ENCODE results near the gene DDX59.

DDX59 gene

DNA sequence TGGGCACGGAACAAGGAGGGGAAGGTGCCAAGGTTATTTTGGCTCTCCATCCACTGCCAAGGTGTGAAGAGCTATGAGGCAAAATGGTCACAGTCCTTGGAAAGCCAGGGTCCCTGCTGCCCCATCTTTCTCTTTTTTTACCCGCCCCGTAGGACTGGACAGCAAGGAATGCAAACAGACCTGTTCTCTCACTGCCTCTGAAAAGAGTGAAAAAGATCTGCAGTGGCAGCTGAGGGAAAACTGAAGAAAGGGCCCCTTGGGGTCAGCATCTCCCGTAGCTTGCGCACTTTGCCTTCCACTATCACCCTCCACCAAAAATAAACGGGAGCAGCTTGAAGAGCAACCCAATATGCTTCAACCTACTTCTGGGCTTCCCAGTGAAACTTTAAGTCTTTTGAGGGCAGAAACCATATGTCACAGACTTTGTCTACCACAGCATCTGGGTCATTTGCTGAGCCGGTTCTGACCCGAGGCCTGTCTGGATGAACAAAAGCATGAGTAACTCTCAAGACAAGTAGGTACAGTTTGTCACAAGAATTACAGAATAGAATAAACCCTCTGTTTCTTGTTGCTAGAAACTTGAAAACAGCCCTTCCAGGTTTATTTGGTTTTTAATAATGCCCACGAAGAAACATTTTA is 39.7 kb downstream of the DDX59 start:
- no peak for DNase-seq (ENCODE audit: low read depth)

DNA sequence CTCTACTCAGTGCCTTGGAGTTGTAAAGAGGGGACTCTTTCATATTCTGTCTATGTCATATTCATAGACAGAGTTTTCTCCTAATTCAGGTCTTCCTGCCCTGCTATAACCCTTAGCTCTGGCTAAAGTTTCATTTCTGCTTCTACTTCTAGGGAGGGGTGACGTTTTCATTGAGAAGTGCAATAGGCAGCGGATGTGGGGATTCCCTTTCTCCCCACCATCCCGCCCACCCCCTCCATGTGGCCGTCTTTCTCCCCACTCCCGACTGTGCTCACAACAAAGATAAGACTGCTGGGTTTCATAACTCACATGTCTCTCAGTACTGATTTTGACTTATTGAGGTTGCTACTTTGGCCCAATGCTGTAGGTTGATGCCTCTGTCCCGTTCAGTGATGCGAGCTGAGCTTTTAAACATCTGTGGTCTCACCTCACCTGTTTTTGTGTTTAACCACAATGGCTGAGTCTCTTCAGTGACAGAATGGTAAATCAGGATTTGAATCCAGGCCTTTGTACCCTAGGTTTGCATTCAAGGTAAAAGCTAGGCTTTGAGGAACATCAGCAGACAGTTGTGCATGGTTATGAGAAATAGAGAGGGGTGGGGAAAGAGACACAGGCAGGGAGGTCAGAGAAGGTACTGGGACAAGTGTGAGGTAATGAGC is 41.4 kb downstream of the DDX59 start:
- no peak for DNase-seq (ENCODE audit: low read depth)

DNA sequence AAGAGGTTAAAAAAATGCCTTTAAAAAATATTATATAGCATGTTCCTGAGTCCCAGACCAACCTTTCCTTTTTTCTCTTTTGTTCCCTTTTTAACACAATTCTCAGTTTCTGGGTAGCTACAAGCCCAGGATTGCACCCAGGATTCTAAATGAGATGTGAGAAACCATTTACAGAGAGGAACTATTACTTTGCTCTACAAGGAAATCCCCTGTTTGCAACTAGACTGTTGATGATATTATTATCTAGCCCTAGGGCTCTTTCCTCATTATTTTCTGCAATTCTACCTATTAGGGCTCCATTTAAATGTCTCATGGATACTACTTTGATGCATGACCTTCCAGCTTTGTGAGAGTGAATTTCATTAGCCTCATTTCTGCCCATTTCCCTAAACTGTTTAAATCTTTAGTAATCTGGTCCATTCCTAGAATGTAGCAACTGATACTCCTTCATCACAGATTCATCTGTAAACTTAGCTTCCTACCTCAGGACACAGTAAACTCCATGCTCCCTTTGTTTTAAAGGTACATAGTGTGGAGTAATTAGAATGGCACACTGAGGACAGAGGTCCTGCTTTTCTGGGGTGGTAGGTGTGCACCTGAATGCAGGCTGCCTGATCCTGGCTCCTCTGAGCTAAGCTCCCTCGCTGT is 42.0 kb downstream of the DDX59 start:
- DNase-seq (ENCODE audit: low read depth): no peak

DNA sequence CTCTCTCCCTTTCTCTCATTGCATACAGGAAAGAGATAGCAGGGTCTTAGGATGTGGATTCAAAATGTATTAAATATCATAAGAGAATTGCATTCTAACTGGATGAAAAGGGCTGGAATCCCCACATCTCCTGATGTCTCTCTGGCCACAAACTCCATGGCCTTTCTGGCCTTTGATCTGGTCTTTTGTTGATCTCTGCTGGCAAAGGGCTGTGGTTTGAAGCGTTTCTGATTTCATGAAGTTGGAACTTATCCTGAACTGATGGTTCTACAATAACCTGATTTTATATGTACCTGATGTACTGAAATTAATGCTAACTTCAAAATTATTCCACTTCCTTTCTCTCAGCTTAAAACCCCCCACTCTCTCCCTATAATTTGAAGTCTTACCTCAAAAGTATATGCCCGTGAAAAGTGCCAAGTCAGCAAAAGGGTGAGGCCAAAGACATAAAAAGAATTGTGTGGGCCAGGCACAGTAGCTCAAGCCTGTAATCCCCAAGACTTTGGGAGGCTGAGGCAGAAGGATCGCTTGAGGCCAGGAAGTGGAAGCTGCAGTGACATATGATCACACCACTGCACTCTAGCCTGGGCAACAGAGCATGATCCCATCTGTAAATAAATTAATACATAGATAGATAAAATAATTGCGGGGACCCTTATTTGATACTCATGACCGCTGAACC is 42.7 kb downstream of the DDX59 start:
- no peak for DNase-seq (ENCODE audit: low read depth)

DNA sequence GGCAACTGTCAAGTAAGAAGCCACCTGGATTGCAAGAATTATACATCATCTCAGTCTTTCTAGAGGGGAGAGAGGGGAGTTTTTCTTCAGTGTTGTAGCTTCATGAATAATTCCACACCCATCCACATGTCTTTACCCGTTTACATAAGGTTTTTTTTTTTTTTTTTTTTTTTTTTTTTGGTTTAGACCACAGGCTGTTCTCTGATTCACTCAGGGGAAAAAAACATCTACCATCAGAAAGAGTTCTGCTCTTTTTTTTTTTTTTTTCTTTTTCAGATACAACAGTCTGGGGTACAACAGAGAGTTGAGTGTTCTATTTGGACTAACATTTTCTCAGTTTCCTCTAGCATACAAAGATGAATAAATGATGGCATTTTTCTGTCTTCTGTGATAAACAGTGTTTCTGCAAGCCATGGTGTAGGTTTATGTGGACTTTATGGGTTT is 44.3 kb downstream of the DDX59 start:
- DNase-seq (ENCODE audit: low read depth): peak; percentile 30

DNA sequence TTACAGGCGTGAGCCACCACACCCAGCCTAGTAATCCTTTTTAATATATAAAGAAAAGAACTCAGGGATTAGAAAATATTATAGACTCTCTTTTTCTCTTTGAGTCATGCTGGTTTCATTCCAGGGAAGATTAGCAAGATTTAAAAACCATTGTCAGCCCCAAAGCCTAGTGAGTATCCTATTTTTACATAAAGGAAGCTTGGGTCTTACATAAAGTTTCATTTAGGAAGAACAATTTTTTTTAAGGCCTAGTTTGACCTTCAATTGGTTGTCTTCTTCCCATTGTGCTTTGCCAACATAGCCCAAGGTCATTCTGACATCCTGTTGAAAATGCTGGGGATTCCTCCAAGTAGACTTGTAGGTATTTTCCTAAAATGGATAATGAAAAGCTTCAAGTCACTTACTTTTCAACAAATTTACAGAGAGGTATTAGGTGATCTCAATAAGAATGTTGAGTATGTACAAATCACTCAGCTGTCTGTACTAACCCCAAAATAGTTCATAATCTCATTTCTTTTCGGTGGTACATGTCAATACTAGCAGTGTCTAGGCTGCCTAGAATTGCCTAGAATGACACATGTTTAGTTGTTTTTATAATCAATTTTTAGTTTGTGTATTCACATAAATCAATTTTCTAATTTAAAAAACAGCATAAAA is 44.9 kb downstream of the DDX59 start:
- DNase-seq (ENCODE audit: low read depth): peak; percentile 40

DNA sequence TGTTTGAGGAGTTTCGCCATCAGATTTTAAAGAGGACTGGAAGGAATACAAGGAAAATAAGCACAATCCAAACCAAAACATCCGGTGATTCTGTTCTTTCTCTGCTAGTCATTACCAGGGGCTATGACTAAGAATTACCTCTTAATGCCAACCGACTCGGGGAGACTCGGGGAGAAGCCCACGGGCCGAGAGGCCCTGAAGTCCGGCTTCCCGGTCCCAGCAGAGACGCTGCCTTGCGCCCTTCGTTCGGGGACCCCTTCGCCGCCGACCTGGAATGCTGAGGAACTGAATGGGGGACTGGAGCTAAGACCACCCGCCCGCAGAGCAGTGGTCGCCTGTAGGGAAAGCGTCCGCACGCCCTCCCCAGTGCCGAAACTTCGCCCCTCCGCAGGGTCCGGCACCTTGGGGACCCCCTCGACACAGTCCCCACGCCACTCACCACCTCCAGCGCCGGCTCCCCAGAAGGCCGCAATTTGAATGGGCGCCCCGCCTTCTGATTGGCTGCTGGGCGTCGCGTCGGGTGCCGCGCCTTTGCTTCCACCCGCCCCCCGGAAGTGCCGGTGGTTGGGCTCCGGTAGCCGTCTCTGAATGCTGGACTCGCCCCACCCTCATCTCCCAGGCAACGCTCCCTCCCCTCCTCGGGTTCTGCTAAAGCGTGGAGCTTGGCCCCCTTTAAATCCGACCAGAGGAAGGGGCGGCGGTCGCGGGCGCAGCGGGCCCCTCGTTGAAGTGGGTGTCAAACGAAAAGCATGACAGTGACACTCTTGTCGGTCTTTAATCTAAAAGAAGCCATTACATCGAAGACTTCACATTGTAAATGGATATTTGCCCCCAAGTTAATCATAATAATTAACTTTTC is 49.2 kb downstream of the DDX59 start, which contains the start of gene KIF14:
TSS of gene KIF14 (minus strand) at position 479 of the 859 bp plus-strand sequence. CDS start 2,028 bp downstream, outside the sequence.
- DNase-seq (ENCODE audit: low read depth): peak; percentile 93

DNA sequence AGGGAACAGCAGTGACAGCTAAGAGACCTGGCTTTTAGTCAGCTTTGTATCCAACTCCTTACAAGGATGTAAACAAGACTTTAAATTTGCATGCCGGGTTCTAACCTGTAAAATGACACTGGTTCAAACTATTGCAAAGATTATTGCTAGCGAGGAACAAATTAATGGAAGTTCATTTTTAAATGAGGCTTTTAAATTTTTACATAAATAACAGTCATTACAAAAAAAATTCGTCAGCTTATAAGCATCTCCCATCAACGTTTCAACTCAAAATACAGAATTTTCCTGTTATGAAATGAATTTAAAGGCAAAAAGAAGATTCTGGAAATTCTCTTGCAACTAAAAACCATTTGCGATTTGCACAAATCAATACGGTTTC is 49.8 kb downstream of the DDX59 start:
- no peak for DNase-seq (ENCODE audit: low read depth)

DNA sequence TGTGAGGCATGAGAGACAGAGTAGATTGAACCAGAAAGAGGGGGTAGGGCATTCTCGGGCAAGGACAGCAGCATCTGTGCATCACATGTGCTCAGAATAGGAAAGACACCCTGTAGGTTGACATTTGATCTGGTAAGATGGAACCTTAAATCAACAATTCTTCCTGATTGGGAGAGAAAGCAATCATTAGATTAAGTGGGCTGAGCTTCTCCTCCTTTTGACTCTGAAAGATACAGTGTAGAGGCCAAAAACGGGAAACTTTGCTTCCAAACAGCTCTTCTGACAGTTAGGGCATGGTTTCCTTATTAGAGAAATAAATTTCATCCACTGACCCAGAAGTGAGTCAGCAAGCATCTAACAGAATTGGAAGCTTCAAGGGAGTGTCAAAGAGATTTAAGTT is 58.9 kb downstream of the DDX59 start:
- DNase-seq (ENCODE audit: low read depth): peak; percentile 65

DNA sequence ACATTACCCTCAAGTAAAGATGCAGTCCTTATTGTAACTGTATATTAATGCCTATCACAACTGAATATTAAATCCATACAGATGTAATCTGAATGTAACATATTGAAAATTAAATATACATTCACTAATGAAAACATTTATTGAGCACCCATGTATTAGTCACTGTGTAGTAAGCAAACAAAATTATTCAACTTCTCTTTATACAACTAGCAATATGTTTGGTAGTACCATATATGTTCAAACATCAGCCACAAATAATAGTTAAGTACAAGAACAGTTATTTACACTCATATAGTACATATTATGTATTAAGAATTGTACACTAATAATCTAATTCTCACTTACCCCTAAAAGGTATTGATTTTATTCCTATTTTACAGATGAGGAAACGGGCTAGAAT is 67.1 kb downstream of the DDX59 start:
- no peak for DNase-seq (ENCODE audit: low read depth)

Data from EH (cell line).